G401 (cell line): Measurements from ENCODE around the gene PDE9A. TPM values are rescaled to one million over a fixed set of nuclear protein-coding genes. Genes with fewer than 3 reads are reported as not detected.
"Not testable (repeated sequence)": the region's sequence is repeated elsewhere in the genome, so short reads cannot be mapped to it uniquely, and the experiment has no call there.

Source experiments
- DNase-seq: peaks from one replicate; pipeline ENCODE4 v3.0.0-alpha.2; 2015; ENCODE audit warnings: low spot score
- in situ Hi-C: cut with HindIII; loops from 2 replicates; pipeline ENCODE4 v1.10.0; 2016; ENCODE audit warnings: low sequenced_read_pairs, mixed read lengths
- total RNA-seq: library from RNA; depleted of rRNA; stranded (reverse); fragments of >200 nt; shearing (Covaris generic); gene quantifications from 2 replicates; pipeline ENCODE4 v1.2.3, GENCODE V29; 2014

PDE9A gene
- total RNA-seq, 1 experiment from 2014 or later: 5.7 TPM

- no peak for DNase-seq
- in situ Hi-C loops: no loop called here
These were observed 31.1 kb upstream of the PDE9A start for GRCh38 chr21:42622284-42622683.

DNA sequence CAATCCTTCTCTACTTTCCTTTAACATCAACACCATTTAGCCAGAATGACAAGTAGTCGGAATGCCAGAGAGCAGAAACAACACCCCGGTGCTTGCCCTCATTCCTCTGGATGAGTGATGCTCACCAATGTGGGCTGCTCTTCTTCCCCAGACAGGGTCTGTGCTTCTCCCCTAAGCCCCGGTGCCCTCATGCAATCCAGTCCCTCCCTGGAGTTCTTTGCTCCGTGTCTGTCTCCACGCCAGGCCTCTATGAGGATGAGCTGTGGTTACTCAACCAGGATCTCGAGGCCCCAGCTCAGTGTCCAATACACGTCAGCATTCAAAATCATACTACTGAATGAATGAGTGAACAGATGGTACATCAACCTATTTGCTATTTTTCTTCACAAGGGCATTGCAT, 29.7 kb upstream of the PDE9A start:
- DNase-seq: no peak
- in situ Hi-C loops: no loop called here

GRCh38 chr21:42624095-42624790, 29.2 kb upstream of the PDE9A start:
- DNase-seq: peak; percentile 8
- in situ Hi-C loops: no loop called here

DNA sequence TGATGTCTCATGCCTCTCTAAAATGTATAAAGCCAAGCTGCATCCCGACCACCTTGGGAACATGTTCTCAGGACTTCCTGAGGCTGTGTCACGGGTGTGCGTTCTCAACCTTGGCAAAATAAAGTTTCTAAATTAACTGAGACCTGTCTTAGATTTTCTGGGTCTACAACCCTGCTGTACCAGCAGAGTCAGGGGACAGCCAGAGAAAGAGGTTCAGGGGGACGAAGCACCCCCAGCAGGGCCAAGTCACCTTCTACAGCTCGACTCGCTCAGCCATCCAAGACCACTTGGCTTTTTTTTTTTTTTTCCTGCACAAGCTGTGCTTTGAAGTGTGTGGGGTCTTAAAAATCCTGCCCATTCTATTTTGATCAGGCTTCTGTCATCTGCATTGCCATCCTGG, 28.5 kb upstream of the PDE9A start:
- no peak for DNase-seq
- in situ Hi-C loops: no loop called here

DNA sequence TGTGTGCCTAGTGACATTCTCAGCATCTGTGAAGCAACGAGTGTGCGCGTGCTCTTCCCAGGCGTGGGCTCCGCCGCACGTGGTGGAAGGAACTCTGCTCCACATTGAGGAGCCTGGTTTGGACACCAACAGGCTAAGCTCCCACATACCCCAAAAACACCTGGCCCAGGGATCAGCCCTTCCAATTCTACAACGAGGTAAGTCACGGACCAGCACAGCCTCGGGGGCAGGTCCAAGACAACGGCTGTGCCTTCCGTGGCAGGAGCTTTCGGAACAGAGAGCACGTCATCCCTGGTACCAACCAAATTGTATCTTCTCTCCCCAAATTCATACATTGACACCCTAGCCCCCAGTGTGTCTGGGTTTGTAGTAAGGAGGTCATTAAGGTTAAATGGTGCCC, 27.2 kb upstream of the PDE9A start:
- in situ Hi-C loops: no loop called here
- DNase-seq: no peak

DNA sequence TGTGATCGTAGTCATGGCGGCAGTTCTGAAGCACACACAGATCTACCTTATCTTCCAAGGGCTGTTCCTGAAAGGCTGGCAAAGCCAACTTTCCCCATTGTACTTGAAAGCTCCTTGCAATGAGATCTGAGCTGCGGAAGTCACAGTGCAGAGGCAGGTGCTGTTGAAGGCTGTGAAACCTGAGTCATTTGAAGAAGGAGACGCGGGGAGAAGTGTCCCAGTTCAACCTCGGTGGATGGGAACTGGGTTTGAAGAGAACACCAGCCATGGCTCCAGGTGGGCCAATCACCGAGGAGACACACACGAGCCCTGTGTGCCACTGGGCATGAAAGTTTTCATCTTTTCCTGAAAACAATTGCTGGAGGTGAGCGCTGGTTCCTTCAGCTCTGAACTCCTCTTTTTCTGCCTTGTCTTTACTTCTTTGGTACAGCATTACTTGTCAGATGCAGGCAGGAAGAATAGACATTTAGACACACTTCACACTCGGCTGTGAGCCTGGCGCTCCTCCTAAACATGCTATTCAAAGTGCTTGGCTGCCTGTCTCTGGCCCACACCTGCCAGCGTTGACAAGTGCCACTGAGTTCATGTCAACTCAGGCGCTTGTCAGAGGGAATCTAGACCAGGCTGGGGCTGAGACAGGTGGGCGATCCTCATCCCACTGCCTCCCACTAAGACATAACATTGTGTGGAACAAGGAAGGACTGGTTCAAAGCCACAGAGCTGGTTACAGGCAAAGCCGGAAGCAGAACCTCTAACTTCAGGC, 25.7 kb upstream of the PDE9A start:
- in situ Hi-C loops: no loop called here
- no peak for DNase-seq

DNA sequence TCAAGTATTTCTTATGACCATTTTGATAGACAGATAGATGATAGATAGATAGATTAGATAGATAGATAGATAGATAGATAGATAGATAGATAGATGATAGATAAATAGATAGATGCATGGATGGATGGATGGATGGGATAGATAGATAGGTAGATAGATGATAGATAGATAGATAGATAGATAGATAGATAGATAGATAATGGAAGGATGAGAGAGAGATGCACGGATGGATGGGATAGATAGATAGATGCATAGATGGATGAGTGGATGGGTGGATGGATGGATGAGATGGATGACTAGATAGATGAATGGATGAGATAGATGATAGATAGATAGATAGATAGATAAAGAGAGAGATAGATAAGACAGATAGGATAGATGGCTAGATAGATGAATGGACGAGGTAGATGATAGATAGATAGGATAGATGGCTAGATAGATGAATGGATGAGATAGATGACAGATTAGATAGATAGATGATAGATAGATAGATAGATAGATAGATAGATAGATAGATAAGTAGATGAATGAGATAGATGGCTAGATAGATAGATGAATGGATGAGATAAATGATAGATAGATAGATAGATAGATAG, 24.9 kb upstream of the PDE9A start:
- in situ Hi-C loops, DNase-seq: not testable (repeated sequence)

DNA sequence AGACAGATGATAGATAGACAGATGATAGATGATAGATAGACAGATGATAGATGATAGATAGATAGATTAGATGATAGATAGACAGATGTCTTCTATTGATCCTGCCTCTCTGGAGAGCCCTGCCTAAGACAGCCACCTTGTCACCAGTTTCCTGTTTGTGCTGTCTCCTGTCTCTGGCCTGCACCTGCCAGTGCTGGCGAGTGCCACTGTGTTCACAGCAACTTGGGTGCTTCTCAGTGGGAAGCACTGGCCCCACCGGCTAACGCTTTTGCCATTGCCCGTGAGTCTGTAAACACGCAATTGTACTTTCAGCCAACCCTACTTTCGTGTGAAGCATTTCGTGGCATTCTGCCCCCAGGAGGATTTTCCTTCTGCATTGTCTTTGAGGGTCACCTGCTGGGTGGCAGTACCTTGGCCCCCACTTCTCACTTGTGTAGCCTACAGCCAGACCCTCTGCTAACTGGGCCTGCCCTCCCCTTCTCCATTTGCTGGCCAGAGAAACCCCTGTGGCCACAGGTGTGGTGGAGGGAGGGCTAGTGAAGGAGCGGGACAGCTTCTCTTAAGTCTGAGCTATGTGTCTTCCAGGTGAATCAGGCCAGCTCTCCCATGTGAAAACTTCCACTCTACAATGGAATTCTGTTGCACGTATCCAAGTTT, 23.4 kb upstream of the PDE9A start:
- no peak for DNase-seq
- in situ Hi-C loops: no loop called here

GRCh38 chr21:42630626-42631025, 22.8 kb upstream of the PDE9A start:
- DNase-seq: no peak
- in situ Hi-C loops: no loop called here

DNA sequence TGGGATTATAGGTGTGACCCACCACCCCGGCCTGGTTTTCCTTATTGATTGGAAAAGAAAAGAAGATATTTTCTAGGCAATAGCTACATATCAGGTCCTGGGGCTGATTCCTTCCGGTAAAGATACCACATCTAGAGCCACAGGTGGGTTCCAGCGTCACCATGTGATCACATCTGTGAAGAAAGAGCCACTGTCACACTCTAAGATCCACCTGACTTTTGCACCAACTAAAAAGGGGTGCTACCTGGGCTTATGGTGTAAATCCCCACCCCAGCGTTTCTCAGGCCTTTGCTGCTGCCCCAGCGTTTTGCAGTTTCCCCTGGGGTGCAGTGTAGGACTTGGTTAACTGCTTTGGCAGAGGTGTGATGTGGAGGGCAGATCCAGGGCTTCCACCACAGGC, 22.3 kb upstream of the PDE9A start:
- DNase-seq: no peak
- in situ Hi-C loops: no loop called here

- DNase-seq: no peak
- in situ Hi-C loops: no loop called here
These were observed 21.1 kb upstream of the PDE9A start for GRCh38 chr21:42632336-42632751.

GRCh38 chr21:42632771-42633690, 20.4 kb upstream of the PDE9A start:
- in situ Hi-C loops: no loop called here
- no peak for DNase-seq

DNA sequence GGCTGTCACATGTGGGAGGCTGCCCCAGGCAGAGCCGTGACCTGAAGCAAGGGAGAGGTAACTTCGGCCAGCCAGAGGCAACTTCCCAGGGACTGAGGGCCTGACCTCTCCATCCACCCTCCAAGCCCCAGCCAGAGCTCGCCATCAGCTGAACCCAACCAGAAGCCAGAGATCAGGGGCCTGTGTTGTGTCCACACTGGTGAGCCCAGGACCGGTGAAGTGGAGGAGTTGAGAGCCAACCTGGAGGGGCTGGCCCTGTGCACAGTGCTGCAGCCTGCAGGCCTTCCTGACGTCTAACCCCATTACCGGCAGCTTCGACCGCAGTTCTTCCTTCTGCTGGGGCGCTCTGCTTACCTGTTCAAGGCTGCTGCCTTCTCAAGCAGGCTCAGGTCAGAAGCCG, 19.6 kb upstream of the PDE9A start:
- in situ Hi-C loops: no loop called here
- no peak for DNase-seq

DNA sequence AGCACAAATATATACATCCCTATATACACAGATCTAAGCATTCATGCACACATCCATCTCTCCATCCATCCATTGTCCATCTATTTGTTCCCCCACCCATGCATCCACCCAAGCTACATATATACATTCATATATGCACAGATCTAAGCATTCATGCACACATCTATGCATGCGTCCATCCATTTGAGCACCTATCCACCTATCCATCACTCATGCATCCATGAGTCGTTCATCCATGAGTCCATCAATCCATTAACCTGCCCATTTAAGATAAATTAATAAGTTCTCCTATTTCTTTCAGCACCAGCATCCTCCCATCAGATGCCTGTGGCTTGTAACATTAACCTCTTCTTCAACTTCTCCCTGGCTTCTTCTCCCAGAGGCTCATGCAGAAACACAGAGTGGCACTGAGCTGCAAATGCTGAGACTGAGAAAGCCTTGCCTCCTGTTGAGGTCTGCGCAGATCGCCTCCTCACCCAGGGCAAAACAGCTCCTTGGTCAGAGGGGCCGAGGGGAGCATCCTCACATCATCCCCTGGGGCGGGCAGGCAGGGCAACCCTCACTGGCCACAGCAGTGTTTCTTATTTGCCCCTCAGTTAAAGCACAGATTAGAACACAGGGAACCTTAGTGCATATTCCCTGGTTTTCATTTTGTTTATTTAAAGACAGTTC, 17.4 kb upstream of the PDE9A start:
- DNase-seq: no peak
- in situ Hi-C loops: no loop called here

DNA sequence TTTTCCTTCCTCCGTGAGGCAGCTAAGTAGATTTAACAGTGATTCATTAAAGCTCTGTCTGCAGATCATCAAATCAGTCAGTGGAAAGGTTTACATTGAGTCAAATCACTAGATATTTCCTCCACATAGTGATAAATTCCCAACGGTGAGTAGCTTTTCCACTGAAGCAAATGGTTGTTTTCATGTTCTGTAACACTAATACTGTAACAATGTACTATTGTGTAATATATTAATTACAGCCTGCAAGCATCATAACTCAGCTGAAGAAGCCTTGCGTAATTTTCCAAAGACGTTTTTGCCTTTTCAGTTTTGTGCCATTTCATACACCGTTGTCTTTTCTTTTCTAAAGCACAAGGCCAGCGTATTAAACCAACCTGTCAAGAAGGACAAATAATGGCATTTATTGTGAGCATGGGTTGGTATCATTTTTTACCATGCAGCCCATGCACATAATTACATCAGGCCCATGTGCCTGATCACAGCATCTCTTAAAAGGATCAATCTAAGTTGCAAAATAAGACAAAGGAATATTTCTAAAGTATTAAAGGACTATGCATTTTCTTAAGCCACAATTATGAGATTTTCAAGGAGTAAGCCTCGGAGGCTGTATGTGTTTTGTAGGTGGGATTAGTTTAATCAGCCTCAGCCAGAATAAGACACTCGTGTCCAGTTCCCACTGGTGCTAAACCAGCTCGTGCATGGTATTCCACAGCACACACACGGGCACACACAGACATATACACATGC, 16.7 kb upstream of the PDE9A start:
- in situ Hi-C loops: no loop called here
- no peak for DNase-seq

DNA sequence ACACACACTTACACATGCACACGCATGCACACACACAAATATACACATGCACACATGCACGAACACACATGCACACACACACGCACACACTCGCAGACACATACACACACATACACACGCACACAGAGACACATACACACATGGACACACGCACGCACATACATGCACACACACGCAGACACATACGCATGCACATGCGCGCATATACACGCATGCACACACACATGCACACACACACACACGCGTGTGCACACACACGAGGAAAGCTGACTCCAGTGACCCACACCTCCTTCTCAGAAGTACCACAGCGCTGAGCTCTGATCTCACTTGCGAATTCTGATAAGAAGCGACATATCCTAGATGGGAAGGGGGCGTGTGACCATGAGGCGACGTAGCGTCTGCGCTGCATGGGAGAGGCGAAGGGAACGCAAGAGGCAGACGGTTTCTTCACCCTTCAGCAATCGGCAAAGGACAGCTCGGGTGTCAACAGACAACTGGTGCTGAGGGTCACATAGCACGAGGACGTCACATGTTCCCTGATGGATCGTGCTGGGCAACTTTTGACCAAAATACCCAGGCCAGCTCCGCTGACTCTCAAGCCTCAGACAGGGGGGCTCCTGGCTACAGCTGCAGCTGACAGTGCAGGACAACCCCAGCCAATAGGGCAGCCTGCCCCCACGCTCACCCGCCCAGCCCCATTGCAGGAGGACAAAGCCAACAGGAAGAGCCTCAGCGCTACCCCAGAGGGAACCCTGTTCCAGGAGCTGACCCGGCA, 16.0 kb upstream of the PDE9A start:
- in situ Hi-C loops: no loop called here
- DNase-seq: no peak

- in situ Hi-C loops: no loop called here
- no peak for DNase-seq
These were observed 15.1 kb upstream of the PDE9A start for GRCh38 chr21:42638266-42638863.
